ENCODE results near the gene FBLN1.

DNA sequence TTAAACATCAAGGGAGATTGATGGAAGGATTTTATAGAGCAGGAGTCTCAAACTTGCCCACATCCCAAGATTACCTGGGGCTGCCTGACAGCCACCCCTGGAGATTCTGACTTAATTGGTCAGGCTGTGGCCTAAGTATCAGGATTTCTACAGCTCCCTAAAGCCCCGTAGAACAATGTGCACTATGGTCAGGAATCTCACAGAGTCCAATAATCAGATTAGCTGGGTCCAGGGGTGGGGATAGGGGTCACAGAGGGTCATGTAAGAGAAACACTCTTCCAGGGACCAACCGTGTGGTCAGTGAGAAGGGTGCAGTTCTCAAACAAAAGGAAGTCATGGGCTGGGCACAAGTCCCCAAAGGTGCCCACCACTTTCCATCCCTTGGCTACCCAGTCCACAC is 20.5 kb upstream of the FBLN1 start:
- TF ChIP-seq, protein P1, sequence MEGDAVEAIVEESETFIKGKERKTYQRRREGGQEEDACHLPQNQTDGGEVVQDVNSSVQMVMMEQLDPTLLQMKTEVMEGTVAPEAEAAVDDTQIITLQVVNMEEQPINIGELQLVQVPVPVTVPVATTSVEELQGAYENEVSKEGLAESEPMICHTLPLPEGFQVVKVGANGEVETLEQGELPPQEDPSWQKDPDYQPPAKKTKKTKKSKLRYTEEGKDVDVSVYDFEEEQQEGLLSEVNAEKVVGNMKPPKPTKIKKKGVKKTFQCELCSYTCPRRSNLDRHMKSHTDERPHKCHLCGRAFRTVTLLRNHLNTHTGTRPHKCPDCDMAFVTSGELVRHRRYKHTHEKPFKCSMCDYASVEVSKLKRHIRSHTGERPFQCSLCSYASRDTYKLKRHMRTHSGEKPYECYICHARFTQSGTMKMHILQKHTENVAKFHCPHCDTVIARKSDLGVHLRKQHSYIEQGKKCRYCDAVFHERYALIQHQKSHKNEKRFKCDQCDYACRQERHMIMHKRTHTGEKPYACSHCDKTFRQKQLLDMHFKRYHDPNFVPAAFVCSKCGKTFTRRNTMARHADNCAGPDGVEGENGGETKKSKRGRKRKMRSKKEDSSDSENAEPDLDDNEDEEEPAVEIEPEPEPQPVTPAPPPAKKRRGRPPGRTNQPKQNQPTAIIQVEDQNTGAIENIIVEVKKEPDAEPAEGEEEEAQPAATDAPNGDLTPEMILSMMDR (conservative IDR thresholded peaks at IDR 0.05) = no peak
- no peak for TF ChIP-seq EZH2 (IDR thresholded peaks at IDR 0.05; ENCODE audit: low read depth)

Measured in PC-9 (cell line).